Activated CD4-positive, alpha-beta T cell treated with anti-CD3 and anti-CD28 coated beads, Interleukin-2, amount 50 U/mL, for 48 hours (primary cell): ENCODE data around the gene SRRM5.
"Not testable (repeated sequence)": the region's sequence is repeated elsewhere in the genome, so short reads cannot be mapped to it uniquely, and the experiment has no call there.

ENCODE experiments used
- DNase-seq, 2 experiments: peaks; one replicate each; pipeline ENCODE4 v3.0.0-alpha.2; 2020

The SRRM5 gene

GRCh38 chr19:43639519-43640423 is 27.9 kb downstream of the SRRM5 start, which contains the start of gene CADM4:
Gene CADM4, minus strand, starts transcription at chr19:43639850. Its CDS starts 60 bp downstream, at chr19:43639790.
- DNase-seq, result peak; percentile 39 to 43

- no peak for DNase-seq
Measured at GRCh38 chr19:43640424-43640757, 28.5 kb downstream of the SRRM5 start.

GRCh38 chr19:43641333-43641732 is 29.4 kb downstream of the SRRM5 start:
- DNase-seq, result no peak

GRCh38 chr19:43642531-43642930 is 30.6 kb downstream of the SRRM5 start:
- no peak for DNase-seq

GRCh38 chr19:43643326-43643725 is 31.4 kb downstream of the SRRM5 start:
- no peak for DNase-seq

- no peak for DNase-seq
Measured at GRCh38 chr19:43644181-43644580, 32.3 kb downstream of the SRRM5 start.

GRCh38 chr19:43648633-43649032 is 36.7 kb downstream of the SRRM5 start:
- DNase-seq, result no peak

GRCh38 chr19:43649514-43649913 is 37.6 kb downstream of the SRRM5 start:
- no peak for DNase-seq

GRCh38 chr19:43650276-43650675 is 38.4 kb downstream of the SRRM5 start:
- DNase-seq, result not testable (repeated sequence)

- peak; percentile 46 to 59 for DNase-seq
Measured at GRCh38 chr19:43651758-43652545, 40.1 kb downstream of the SRRM5 start.

- no peak for DNase-seq
Measured at GRCh38 chr19:43652546-43652874, 40.6 kb downstream of the SRRM5 start.

GRCh38 chr19:43656436-43656835 is 44.5 kb downstream of the SRRM5 start:
- no peak for DNase-seq

- DNase-seq, result no peak
Measured at GRCh38 chr19:43658001-43658400, 46.1 kb downstream of the SRRM5 start.

- DNase-seq, result no peak
Measured at GRCh38 chr19:43658494-43658893, 46.6 kb downstream of the SRRM5 start.

GRCh38 chr19:43660301-43660970 is 48.5 kb downstream of the SRRM5 start:
- no peak for DNase-seq

GRCh38 chr19:43660971-43661360 is 49.1 kb downstream of the SRRM5 start:
- DNase-seq, result no peak

GRCh38 chr19:43662487-43662886 is 50.6 kb downstream of the SRRM5 start:
- DNase-seq, result no peak

- DNase-seq, result peak in 1 of 2 experiments; percentile 23
Measured at GRCh38 chr19:43664018-43664417, 52.1 kb downstream of the SRRM5 start.
